Dermis microvascular lymphatic vessel endothelial cell (primary cell): ENCODE measurements around the gene CKAP2. TPM values are rescaled to one million over a fixed set of nuclear protein-coding genes. Genes with fewer than 3 reads are reported as not detected.
A peak's percentile ranks its signal among the peaks of the same experiment; 100 is the strongest.
"Not testable (repeated sequence)": the region's sequence is repeated elsewhere in the genome, so short reads cannot be mapped to it uniquely, and the experiment has no call there.

Experiments used
- DNase-seq, 2 donors: peaks; one replicate each; pipeline versions ENCODE4 v3.0.0 to v3.0.0-alpha.2; 2010; ENCODE audit warnings: low read depth in 2 of 2
- total RNA-seq: library from RNA; depleted of rRNA; stranded (reverse); fragments of >200 nt; gene quantifications from 2 replicates; pipeline ENCODE4 v1.2.1, GENCODE V29; 2014

Gene CKAP2, protein sequence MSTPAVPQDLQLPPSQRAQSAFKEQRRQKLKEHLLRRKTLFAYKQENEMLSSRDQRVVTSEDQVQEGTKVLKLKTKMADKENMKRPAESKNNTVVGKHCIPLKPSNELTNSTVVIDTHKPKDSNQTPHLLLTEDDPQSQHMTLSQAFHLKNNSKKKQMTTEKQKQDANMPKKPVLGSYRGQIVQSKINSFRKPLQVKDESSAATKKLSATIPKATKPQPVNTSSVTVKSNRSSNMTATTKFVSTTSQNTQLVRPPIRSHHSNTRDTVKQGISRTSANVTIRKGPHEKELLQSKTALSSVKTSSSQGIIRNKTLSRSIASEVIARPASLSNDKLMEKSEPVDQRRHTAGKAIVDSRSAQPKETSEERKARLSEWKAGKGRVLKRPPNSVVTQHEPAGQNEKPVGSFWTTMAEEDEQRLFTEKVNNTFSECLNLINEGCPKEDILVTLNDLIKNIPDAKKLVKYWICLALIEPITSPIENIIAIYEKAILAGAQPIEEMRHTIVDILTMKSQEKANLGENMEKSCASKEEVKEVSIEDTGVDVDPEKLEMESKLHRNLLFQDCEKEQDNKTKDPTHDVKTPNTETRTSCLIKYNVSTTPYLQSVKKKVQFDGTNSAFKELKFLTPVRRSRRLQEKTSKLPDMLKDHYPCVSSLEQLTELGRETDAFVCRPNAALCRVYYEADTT
- 16.6 and 20.4 TPM in 2 replicates for total RNA-seq

DNA sequence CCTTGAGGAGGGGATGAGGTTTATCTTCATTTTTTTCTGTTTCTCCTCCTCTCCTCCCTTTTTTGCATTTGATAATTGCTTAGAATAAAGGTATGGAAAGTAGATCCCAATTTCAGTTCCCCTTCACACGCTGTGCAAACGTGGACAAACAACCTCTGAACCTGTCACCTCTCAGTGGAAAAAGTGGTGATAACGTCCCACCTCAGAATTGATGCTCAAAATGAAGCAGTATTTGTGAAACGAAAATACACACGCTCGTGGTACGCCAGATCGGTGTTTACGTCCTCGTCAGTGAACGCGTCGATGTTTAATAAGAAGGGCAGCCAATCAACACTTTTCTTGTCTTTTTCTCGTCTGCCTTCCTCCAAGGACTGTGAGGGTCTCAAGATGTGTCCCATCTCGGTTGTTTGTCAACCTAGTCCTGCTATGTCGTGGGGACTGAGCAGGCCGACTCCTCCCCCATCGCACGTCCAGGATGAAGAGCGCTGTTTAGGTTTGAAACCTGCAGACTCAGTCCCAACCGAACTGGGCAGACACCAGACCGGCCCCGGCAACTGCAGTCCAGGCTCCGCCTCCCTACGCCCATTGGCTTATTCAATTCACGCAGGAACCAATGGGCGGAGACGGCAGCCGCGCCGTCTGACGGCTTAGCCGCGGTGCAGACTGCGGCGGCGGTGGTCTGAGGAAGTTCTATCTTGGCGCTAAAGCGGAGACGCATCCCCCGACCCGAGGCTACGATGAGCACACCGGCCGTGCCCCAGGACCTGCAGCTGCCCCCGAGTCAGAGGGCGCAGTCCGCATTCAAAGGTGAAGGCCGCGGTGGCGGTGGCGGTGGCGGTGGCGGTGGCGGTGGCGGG, at the start of gene CKAP2:
Gene CKAP2 (plus strand): TSS at position 659 of the 857 bp plus-strand sequence. CDS start 79 bp downstream, at position 738.
- peak; percentile 90 to 98 for DNase-seq

DNA sequence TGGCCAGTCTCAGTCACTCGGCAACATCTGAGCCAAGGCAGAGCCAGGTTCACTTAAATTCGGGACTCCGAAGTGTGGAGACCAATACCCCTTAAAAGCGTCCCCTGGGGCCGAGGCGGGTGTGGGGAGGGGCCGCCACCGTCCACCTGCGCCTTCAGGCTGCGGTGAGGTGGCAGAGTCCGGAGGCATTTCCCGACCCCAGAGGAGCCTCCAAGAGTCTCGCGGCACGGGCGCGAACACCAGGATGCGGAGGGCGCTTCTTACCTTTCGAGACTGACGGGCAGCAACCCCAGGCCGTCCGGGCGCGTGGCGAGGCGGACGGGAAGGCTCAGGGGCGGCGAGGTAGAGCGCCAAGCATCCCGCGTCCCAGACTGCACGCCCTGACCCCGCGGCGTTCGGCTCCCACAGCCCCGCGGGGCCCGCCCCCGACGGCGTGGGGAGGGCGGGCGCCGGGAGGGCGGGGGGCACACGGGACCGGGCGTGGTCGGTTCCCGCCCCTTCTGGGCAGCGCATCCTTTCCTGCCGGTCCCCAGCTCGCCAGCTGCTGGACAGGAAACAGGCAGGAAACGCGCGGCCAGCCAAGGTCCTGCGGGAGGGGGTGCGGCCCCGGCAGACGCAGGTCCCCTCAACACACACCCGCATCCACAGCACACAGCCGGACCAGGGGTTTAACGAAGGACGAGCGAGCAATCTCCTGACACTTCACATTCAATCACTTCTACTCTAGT, 49.3 kb upstream of the CKAP2 start, which contains the start of gene THSD1:
Gene THSD1 (minus strand): TSS at position 406 of the 728 bp plus-strand sequence. CDS start 3,572 bp downstream, outside the sequence.
- DNase-seq, result peak; percentile 79 to 87

DNA sequence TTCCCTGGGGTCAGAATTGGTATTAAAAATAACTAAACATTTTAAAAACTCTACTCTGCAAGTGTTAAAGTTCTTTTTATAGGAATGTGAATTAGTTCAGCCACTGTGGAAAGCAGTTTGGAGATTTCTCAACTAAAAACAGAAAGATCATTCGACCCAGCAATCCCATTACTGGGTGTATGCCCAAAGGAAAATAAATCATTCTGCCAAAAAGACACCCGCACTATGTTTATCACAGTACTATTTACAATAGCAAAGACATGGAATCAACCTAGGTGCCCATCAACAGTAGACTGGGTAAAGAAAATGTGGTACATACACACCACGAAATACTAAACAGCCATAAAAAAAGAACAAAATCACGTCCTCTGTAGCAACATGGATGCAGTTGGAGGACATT, 48.6 kb upstream of the CKAP2 start:
- DNase-seq, result no peak

DNA sequence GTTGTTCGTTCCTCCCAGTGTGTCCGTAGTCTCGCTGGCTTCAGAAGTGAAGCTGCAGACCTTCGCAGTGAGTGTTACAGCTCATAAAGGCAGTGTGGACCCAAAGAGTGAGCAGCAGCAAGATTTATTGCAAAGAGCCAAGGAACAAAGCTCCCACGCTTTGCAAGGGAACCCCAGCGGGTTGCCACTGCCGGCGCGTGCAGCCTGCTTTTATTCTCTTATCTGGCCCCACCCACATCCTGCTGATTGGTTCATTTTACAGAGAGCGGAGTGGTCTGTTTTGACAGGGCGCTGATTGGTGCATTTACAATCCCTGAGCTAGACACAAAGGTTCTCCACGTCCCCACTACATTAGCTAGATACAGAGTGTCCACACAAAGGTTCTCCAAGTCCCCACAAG, 47.8 kb upstream of the CKAP2 start:
- not testable (repeated sequence) for DNase-seq

DNA sequence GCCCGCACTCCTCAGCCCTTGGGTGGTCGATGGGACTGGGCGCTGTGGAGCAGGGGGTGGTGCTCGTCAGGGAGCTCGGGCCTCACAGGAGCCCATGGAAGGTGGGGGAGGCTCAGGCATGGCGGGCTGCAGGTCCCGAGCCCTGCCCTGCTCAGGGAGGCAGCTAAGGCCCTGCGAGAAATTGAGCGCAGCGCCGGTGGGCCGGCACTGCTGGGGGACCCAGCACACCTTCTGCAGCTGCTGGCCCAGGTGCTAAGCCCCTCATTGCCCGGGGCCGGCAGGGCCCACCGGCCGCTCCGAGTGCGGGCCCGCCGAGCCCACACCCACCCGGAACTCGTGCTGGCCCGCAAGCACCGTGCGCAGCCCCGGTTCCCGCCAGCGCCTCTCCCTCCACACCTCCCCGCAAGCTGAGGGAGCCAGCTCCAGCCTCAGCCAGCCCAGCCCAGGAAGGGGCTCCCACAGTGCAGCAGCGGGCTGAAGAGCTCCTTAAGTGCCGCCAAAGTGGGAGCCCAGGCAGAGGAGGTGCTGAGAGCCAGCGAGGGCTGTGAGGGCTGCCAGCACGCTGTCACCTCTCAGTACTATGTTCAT, 47.1 kb upstream of the CKAP2 start:
- not testable (repeated sequence) for DNase-seq

DNA sequence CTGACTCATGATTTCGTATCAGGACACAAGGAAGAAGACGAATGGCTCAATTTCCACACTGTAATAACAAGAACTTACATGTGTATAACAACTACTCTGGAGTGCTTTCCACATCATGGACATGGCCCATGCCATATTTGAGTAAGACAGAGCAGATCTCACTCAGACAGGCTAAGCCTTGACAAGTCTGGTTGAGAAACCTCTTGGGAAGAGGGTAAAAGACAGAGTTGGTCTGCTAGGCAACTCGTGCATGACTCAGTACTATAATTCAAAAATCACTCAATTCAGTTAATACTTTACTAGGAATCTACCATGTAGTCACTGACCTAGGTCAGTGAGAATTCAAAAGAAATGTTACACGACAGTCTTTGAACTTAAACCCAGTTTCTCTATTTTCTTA, 43.6 kb upstream of the CKAP2 start:
- no peak for DNase-seq

DNA sequence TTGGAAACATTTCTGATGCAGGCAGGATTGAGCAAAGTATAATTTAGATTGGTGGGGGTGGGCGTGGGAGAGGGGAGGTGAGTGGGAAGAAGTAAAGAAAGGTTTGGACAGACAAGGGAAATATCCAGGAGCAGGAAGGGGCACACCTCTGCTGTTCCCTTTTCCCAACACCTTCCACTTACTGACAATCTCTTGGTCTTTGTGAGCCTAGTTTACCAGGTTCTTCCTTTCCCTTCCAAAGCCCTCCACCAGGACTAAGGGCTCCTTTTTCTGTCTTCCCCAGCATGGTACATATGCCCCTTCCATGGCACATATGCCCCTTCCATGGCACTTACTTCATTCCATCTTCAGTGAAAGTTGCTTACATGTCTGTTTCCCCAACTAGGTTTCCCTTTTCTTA, 43.1 kb upstream of the CKAP2 start:
- DNase-seq, result no peak

DNA sequence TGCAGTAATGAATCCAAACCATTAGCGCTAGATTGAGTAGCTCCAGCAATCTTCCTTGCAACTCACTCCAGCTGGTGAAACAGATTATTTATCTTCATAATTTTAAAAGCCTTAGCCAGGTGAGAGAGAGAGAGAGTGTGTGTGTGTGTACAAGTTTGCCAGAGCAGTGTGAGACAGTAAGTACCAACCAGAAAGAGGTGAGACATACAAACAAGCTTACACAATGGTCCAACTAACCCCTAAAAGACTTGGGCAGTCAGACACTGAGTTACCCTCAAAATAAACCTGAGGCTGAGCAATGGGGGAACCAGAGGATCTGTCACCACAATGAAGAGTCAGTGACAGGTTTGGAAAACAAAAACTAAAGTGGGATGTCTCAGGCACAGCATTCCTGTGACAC, 41.2 kb upstream of the CKAP2 start:
- no peak for DNase-seq

DNA sequence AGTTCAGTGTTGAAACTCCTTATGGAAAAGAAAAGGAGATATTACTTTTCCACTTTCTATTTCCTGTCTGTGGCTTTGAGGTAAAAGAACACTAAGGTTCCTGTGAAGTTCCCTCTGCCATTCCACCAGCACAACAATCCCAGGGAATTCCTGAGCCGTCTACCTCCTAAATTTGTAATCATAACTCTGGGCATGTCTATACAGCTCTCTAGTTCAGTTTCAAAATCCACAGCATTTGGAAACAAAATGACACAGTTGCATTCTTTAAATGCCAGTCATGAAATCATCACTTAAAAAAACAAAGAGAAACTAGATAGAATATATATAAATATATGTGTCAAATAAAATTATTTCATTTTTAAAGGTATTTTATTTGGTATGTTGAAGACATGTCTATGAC, 40.3 kb upstream of the CKAP2 start:
- DNase-seq, result peak in 1 of 2 donors; percentile 51

DNA sequence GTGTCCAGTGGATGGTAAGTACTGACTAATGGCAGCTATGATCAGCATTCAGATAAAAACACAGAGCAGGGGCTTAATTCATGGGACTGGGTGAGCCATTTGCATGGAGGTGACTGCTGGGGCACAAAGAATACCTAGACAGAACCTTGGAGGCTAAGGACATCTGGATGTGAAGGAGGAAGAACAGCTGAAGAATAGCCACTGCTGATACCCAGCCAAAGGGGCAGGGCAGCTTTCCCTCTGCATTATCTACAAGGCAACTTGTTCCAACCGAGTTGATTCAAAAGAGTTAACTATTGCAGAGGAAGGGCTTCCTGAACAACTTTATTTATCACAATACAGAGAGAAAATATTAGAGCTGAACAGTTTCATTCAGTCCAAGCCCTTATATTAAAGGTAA, 36.2 kb upstream of the CKAP2 start:
- DNase-seq, result no peak

DNA sequence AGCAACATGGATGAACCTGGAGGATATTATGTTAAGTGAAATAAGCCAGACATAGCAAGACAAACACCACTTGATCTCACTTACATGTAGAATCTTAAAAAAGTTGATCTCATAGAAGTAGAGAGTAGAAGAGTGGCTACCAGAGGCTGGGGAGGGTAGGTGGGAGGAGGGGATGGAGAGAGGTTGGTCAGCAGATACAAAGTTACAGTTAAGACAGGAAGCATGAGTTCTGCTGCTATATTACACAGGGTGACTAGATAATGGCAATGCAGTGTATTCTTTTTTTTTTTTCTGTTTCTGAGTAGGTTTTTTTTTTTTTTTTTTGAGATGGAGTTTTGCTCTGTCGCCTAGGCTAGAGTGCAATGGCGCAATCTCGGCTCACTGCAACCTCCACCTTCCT, 34.1 kb upstream of the CKAP2 start:
- DNase-seq, result no peak

DNA sequence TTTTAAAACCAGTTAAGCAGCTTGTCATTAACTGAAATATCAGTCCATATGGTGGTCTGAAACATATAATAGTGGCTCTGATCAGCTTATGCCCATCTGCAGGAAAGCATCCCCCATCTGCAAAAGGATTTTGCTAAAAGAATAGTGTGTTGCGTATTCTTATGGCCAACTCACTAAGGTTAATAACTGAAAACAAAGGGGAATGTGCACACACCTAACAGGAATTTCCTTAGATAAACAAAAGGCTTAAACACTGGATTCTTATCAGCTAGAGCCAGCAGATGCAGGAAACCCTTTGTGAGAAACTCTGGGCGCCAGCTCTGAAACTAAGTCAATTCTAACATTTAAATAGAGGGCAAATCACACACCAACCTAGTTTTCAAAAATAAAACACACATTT, 27.0 kb upstream of the CKAP2 start:
- peak; percentile 92 to 98 for DNase-seq

DNA sequence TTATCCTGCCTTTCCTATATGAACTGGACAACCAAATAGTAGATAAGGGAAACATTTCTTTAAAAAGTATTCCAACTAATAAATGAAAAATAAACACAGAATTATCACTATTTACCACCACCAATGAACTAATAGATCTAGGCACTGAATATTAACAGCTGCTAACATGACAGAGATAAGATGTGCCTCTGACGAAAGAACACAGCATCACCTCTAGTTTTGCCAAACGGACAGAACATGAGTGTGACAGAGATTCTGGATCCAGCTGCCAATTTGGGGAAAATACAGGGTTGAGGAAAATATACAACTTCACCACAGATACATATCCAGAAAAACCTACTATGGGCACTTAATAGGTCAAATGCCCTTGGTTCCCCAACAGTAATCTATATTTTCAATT, 22.8 kb upstream of the CKAP2 start:
- DNase-seq, result no peak

DNA sequence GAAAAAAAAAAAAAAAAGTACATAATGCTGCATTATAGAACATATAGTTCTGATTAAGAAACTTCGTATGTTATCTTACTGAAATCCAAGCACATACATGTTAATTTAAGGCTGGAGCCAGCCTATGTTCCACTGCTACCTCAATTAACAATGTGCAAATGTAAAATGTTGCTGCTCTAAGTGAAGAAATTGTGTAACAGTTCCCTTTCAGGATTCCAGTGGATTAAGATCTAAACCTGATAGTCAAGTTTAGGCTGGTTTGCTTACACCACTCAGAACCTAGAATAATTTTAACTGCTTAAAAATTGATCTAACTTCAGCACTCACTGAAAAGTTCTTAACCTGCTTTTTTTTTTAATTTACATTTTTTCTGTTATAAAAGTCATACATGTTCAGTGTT, 9.0 kb upstream of the CKAP2 start:
- no peak for DNase-seq

DNA sequence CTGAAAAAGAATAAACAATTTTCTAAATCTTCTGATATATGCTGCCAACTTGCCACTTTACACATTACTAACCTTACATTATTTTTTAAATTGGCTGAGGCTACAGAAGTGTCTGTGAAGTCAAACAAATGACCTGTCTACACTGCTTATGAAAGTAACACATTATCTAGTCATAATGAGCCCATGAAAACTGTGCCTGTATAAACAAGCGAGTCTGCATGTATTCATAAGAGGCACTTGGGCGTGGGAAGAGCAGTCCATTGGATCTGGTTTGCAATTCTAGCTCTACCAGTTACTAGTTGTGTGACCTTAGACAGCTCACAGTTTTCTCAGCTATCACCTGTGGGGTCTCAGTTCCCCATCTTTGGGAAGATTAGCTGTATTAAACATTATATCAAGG, 7.9 kb upstream of the CKAP2 start:
- no peak for DNase-seq

DNA sequence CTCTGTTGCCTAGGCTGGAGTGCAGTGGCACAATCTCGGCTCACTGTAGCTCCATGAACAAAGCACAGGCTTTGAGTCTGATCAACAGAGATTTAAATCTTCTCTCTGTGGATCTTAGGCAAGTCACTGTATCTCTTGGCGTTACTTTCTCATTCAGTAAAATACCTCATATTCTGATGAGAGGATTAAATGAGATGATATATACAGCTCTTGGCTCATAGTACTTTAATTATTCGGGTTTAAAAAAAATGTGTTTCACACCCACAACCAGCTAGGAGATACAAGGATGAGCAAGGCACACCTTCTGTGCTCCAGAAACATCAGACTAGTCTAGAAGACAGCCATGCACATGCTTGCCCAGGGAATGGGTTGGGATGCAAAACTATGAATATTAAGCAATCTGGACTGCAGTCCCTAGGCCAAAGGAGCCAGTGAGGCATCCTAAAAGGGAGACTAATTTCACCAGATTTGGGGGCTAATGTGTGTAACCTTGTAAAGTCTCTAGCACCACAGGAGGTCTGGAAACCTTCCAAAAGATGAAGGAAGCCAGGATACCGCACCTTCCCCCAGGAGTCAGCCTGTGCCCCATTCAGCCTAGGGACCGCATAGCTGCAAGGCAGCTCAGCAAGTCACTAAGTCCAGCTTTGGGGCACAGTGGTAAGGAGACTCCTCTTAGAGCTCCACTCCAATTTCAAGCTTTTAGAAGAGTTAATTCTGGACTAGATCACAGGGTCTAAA, 7.3 kb upstream of the CKAP2 start:
- no peak for DNase-seq

DNA sequence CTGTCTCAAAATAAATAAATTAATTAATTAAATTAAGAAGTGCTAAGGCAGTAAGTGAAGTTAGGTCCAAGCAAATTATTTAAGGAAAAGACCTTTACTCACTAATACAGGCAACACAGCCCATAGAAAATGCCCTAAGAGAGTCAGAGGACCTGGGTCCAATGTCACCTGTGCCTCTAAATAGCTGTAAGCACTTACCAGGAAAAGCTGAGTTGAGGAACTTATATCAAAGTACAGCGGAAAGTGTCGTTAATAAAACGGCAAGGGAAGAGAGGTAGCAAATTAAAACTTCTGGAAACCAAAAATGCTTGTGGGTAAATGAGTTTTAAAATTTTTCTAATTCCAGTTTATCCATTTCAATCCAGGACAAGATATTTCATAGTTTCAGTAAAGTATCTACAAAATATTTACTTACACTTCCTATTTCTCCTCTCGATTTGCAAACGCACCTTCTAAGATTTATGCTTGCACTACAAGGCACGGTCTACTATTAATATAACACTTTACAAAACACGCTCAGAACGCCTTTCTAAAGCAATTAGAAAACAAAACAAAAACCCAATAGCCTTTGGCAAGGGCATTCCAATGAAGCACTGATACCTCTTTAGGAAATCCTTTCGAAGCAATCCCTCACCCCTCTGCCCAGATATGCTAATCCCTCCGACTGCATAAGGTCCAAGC, 5.8 kb upstream of the CKAP2 start:
- no peak for DNase-seq

DNA sequence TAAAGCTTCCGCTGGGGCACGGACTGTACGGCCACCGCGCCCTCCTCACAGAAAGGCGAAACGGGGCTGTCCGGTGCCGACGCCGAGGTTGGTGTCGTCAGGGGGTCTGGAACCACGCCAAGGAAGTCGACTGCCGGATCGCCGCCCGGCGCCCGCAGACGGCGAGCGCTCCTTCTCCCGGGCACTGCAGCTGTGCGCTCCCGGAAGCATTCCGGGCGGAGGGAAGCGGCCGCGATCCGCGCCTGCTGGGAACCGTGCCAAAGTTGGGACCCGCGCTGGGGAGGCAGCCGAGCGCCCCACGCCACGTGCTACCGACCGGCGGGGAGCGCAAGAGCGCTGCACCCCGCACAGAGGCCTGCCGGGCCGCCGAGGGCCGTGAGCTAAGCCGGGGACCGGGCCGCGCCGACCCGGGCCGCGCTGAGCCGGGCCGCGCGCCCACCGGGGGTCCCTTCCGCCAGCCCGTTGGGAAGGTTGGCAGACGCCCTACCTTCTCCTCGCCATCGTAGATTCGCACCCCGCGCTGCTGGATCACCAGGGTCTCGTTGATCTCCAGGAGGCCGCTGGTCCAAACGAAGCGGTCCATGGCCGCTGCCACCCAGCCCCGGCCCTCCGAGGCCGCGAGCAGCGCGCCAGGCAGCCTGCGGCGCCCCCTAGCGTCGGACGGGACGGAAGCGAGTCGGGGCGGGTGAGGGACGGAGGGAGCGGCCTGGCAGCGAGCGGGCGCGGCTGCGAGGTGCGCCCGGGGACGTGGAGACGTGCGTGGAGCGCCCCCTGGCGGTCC, 5.1 kb upstream of the CKAP2 start, which contains the start of gene VPS36:
Gene VPS36 (minus strand): TSS at position 623 of the 781 bp plus-strand sequence. CDS start 40 bp downstream, at position 583.
- DNase-seq, result peak; percentile 86 to 94

DNA sequence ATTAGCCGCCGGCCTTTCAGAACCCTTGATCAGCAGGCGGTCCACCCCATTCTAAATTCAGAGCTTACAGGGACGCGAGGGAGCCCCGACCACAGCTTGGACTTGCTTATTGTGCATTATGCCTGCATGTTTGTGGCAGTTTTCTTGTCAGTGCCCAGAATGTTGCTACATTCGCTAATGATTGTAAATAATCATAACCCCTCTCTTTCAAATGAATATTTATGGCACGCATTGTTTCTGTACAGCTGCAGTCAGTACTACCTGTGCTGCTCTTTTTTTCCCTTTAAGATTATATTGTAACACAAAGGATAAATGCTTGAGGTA, 4.5 kb upstream of the CKAP2 start:
- no peak for DNase-seq
